Neutrophil (primary cell): ENCODE results near the gene SLC45A1.

Source experiments
- H3K27ac ChIP-seq: fragments of 200-600 bp; sonication (generic); 2 replicates; pipeline ENCODE4 v1.5.1; 2016; ENCODE audit warnings: mild to moderate bottlenecking, moderate library complexity
- H3K27me3 ChIP-seq: fragments of 200-600 bp; sonication (generic); 2 replicates; pipeline ENCODE4 v1.6.0; 2016; ENCODE audit warnings: mild to moderate bottlenecking
- H3K36me3 ChIP-seq: fragments of 200-600 bp; sonication (generic); 2 replicates; pipeline ENCODE4 v1.5.1; 2017
- H3K4me1 ChIP-seq, 2 experiments: fragments of 200-600 bp in 1 of 2; sonication (generic) in 1 of 2; 1 replicate in 1 of 2; 2 replicates in 1 of 2; pipeline versions ENCODE4 v1.5.1 to v1.6.1; 2013 to 2016; ENCODE audit warnings: low read depth in 1 of 2, low read length in 1 of 2, mild to moderate bottlenecking in 1 of 2, moderate library complexity in 1 of 2; ENCODE audit not compliant: control insufficient read depth in 1 of 2, insufficient read depth in 1 of 2
- H3K4me3 ChIP-seq, 2 experiments: fragments of 200-600 bp in 1 of 2; sonication (generic) in 1 of 2; 1 replicate in 1 of 2; 2 replicates in 1 of 2; pipeline ENCODE4 v1.5.1; 2013 to 2016; ENCODE audit warnings: low read depth in 1 of 2, low read length in 1 of 2, mild to moderate bottlenecking in 1 of 2, moderate library complexity in 1 of 2
- H3K9me3 ChIP-seq: fragments of 200-600 bp; sonication (generic); 2 replicates; pipeline ENCODE4 v1.5.1; 2016
- TF ChIP-seq, protein P1 (sequence below): fragments of 200-600 bp; sonication (generic); IDR thresholded peaks from 2 replicates; pipeline ENCODE4 v1.5.1; 2016; ENCODE audit warnings: antibody characterized with exemption

SLC45A1 gene

DNA sequence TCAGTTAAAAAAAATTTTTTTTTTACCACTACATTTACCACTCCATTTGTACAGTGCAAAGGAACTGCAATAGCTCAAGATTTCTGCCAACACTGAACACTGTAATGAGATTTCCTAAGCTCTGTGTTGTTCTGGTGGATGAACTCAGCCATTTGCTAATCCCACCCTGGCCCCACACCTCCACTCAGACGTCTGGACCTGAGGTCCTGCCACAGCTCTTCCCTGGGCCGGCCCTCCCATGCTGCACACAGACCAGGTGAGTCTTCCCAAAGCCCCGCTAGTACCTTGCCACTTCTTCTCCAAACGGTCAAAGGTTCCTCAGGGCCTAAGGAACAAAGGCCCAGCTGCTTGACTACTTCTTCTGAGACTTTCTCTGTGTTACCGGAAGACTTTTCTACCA is 56.4 kb downstream of the SLC45A1 start:
- H3K27ac ChIP-seq: peak overlapping the region; percentile 83
- TF ChIP-seq, protein P1, sequence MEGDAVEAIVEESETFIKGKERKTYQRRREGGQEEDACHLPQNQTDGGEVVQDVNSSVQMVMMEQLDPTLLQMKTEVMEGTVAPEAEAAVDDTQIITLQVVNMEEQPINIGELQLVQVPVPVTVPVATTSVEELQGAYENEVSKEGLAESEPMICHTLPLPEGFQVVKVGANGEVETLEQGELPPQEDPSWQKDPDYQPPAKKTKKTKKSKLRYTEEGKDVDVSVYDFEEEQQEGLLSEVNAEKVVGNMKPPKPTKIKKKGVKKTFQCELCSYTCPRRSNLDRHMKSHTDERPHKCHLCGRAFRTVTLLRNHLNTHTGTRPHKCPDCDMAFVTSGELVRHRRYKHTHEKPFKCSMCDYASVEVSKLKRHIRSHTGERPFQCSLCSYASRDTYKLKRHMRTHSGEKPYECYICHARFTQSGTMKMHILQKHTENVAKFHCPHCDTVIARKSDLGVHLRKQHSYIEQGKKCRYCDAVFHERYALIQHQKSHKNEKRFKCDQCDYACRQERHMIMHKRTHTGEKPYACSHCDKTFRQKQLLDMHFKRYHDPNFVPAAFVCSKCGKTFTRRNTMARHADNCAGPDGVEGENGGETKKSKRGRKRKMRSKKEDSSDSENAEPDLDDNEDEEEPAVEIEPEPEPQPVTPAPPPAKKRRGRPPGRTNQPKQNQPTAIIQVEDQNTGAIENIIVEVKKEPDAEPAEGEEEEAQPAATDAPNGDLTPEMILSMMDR: no peak
- H3K4me1 ChIP-seq: peaks cover 24 to 40% of the 10 kb centered on the region in 2 experiments
- H3K27me3 ChIP-seq: no peaks in the 10 kb centered on the region
- H3K36me3 ChIP-seq: peaks cover 65% of the 10 kb centered on the region
- no peaks in the 10 kb centered on the region for H3K9me3 ChIP-seq
- H3K4me3 ChIP-seq: no peak overlapping the region

DNA sequence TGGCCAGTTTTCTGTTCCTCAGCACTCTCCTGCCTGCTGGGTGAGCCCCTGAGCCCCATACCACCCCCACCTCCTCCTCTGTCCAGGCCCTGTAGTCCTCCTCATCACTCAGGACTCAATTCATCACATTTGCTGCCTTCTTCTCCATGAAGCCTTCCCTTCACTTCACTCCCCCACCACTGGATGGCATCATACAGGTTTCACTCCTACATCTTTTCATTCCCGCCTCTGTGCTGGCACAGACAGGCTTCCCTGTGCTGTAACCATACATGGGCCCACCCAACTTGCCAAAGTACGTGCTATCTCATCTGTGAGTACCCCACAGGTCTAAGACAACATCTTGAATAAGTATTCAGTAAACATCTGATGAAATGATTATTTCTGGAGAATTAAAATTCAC is 56.9 kb downstream of the SLC45A1 start:
- Histone ChIP-seq H3K4me3 (no peak overlapping the region), H3K36me3 (peaks cover 68% of the 10 kb centered on the region), H3K9me3 (no peaks in the 10 kb centered on the region), H3K4me1 (peaks cover 28 to 45% of the 10 kb centered on the region in 2 experiments), H3K27ac (peak overlapping the region; percentile 83), H3K27me3 (no peaks in the 10 kb centered on the region)
- TF ChIP-seq, protein P1: no peak

DNA sequence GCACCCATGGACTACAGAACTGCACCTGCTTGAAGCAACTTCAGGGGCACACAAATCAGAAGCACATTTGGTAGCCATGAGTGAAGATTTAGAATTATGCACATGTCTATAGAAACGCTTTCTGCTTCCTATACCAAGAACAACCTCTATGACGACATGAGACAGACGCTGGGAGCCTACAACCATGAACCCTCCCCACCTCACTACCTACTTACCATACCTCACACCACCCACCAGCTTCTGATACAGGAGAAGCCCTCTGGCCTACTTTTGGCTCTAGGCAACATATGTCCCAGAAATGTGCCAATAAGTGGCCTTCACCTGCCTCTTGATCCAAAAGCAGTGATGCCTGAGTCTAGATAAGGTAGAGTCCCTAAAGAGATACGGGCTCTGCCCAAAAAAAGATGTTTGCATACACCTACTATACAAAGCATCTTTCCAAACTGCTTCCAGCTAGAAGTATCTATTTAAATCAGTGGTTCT is 58.5 kb downstream of the SLC45A1 start:
- Histone ChIP-seq H3K36me3 (peaks cover 56% of the 10 kb centered on the region), H3K4me1 (peaks cover 44 to 60% of the 10 kb centered on the region in 2 experiments), H3K27ac (peak overlapping the region; percentile 83), H3K4me3 (no peak overlapping the region), H3K9me3 (no peaks in the 10 kb centered on the region), H3K27me3 (no peaks in the 10 kb centered on the region)
- TF ChIP-seq, protein P1: no peak

DNA sequence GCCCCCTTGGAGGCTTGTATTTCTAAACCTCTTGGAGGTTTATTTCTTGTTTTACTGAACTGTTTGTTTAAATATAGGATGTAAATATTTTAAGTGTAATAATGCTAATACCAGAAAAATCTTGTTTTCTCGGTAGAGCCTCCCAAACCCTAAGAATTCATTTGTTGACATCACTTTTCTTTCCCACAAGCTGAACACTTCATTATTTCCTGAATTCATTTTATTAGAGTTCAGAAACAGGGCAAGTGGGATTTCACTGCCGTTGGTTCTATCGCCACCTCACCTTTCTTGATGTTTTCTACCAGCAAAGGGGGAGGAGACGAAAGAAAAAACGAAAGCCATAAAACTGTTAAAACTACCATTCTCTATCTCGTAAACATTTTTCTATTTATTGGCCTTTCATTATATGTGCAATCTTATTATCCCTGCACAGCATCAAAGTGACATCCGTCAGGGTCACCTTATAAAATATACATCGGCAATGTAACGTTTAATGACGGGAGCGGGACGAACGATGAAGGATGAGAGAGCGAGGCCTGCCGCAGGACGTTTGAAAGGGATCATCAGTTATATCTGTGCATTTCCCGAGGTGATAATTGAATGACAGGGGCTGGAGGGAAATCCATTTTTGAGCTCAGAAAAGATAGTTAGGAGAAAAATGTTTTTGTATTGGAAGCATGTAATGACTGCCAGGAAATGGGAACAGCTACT is 59.5 kb downstream of the SLC45A1 start:
- peaks cover 46% of the 10 kb centered on the region for H3K36me3 ChIP-seq
- no peaks in the 10 kb centered on the region for H3K9me3 ChIP-seq
- peaks cover 54 to 71% of the 10 kb centered on the region in 2 experiments for H3K4me1 ChIP-seq
- H3K27ac ChIP-seq: peak overlapping the region; percentile 73
- no peaks in the 10 kb centered on the region for H3K27me3 ChIP-seq
- TF ChIP-seq, protein P1: no peak
- H3K4me3 ChIP-seq: no peak overlapping the region

DNA sequence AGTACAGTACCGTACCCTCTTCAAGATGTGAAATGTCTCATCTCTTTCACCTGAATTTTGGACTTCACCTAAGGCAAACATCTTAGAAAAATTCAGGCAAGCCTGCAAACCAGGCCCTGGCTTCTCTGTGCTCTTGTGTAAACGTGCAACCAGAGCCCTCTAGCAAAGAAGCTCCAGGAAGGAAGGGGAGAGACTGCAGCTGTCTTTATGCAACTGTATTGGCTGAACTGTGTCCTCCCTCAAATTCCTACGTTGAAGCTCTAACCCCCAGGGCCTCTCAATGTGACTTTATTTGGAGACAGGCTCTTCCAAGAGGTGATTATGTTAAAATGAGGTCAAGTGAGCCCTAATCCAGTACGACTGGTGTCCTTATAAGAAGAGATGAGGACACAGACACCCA is 60.3 kb downstream of the SLC45A1 start:
- TF ChIP-seq, protein P1: no peak
- peaks cover 39% of the 10 kb centered on the region for H3K36me3 ChIP-seq
- no peaks in the 10 kb centered on the region for H3K9me3 ChIP-seq
- H3K27me3 ChIP-seq: no peaks in the 10 kb centered on the region
- peak overlapping the region; percentile 73 for H3K27ac ChIP-seq
- peaks cover 62 to 78% of the 10 kb centered on the region in 2 experiments for H3K4me1 ChIP-seq
- H3K4me3 ChIP-seq: no peak overlapping the region
